OCI-LY7 (cell line): ENCODE measurements around the gene WDR82. TPM values are rescaled to one million over a fixed set of nuclear protein-coding genes. Genes with fewer than 3 reads are reported as not detected.

Source experiments
- BruUV-seq: library from RNA; stranded (reverse); fragments of 400-500 nt; replicated peaks from 2 replicates; lab custom pipeline; 2021; lab: Mats Ljungman, UMichigan
- CTCF ChIA-PET: fragments of 300-600 bp; sonication (Branson Sonifier 250); formaldehyde crosslinking; loops from one replicate; lab custom pipeline; 2022; ENCODE audit warnings: antibody characterized with exemption; ENCODE audit not compliant: unreplicated experiment; lab: Charles Lee
- POLR2A ChIA-PET: fragments of 300-600 bp; sonication (Branson Sonifier 250); formaldehyde crosslinking; loops from one replicate; lab custom pipeline; 2022; ENCODE audit warnings: antibody characterized with exemption; lab: Charles Lee
- DNase-seq: peaks from one replicate; pipeline ENCODE4 v3.0.0-alpha.2; 2015; ENCODE audit warnings: low spot score
- H2AFZ ChIP-seq: fragments of 200-600 bp; sonication (generic), shearing (Covaris generic); 2 replicates; pipeline ENCODE4 v1.6.1; 2014; ENCODE audit warnings: mild to moderate bottlenecking, antibody characterized with exemption, low read length, moderate library complexity
- H3K27ac ChIP-seq: fragments of 200-600 bp; sonication (generic); 2 replicates; pipeline ENCODE4 v1.5.1; 2014; ENCODE audit warnings: mixed run types, low read depth, mild to moderate bottlenecking, moderate library complexity, low read length, inconsistent platforms; ENCODE audit not compliant: poor library complexity, severe bottlenecking
- H3K36me3 ChIP-seq: fragments of 200-600 bp; sonication (generic); 2 replicates; pipeline ENCODE4 v1.6.1; 2014; ENCODE audit warnings: mild to moderate bottlenecking, antibody characterized with exemption, low read length, moderate library complexity, mixed read lengths; ENCODE audit not compliant: insufficient read depth
- H3K4me1 ChIP-seq: fragments of 200-600 bp; sonication (generic); 2 replicates; pipeline ENCODE4 v1.5.1; 2014; ENCODE audit warnings: mild to moderate bottlenecking, low read length; ENCODE audit not compliant: insufficient read depth, poor library complexity, severe bottlenecking
- H3K4me2 ChIP-seq: fragments of 200-600 bp; sonication (generic); 2 replicates; pipeline ENCODE4 v1.6.1; 2014; ENCODE audit warnings: mild to moderate bottlenecking, low read length
- H3K4me3 ChIP-seq: fragments of 200-600 bp; sonication (generic); 2 replicates; pipeline ENCODE4 v1.5.1; 2014; ENCODE audit warnings: mild to moderate bottlenecking, low read depth, low read length; ENCODE audit not compliant: poor library complexity, severe bottlenecking
- H3K79me2 ChIP-seq: fragments of 200-600 bp; sonication (generic); 2 replicates; pipeline ENCODE4 v1.6.1; 2016; ENCODE audit warnings: low read depth, mild to moderate bottlenecking, low read length, moderate library complexity, mixed read lengths; ENCODE audit not compliant: insufficient read depth
- H3K9me2 ChIP-seq: fragments of 200-600 bp; sonication (generic); 2 replicates; pipeline ENCODE4 v1.6.1; 2016; ENCODE audit warnings: mild to moderate bottlenecking, low read length, mixed read lengths; ENCODE audit not compliant: insufficient read depth
- H3K9me3 ChIP-seq: fragments of 200-600 bp; sonication (generic); 2 replicates; pipeline ENCODE4 v1.6.1; 2014; ENCODE audit warnings: mild to moderate bottlenecking, mixed run types, low read length, mixed read lengths
- H4K20me1 ChIP-seq: fragments of 200-600 bp; sonication (generic); 2 replicates; pipeline ENCODE4 v1.6.1; 2014; ENCODE audit warnings: mild to moderate bottlenecking, antibody characterized with exemption, low read length, moderate library complexity, mixed read lengths; ENCODE audit not compliant: insufficient read depth
- CTCF ChIP-seq: fragments of 200-600 bp; sonication (generic); conservative IDR thresholded peaks from 2 replicates; pipeline ENCODE4 v1.5.1; 2014; ENCODE audit warnings: mild to moderate bottlenecking, antibody characterized with exemption, low read length, moderate library complexity, mixed read lengths
- EZH2phosphoT487 ChIP-seq: fragments of 200-600 bp; sonication (generic); IDR thresholded peaks from 2 replicates; pipeline ENCODE4 v1.6.1; 2018; ENCODE audit warnings: low read depth, borderline replicate concordance, mild to moderate bottlenecking, mixed run types, antibody characterized with exemption, low read length, moderate library complexity, mixed read lengths
- intact Hi-C: fragments of 100-400 bp; cut with micrococcal nuclease; formaldehyde crosslinking; loops from one replicate; pipeline ENCODE4 v1.10.0; 2022; ENCODE audit not compliant: unreplicated experiment
- total RNA-seq, 2 experiments: library from RNA; depleted of rRNA in 1 of 2; stranded (reverse); fragments of >200 nt in 1 of 2; shearing (Covaris generic) in 1 of 2; gene quantifications; 2 replicates each; pipeline ENCODE4 v1.2.3, GENCODE V29; 2014 to 2022

WDR82 gene
- total RNA-seq, 2 experiments from 2014 or later = 38.5 to 67.9 TPM

- no peak for DNase-seq
- Histone ChIP-seq H3K9me2 (no peaks in the 10 kb centered on the region), H3K4me3 (no peak overlapping the region), H3K4me2 (no peak overlapping the region), H3K4me1 (peaks cover 21% of the 10 kb centered on the region), H4K20me1 (no peaks in the 10 kb centered on the region), H3K36me3 (no peaks in the 10 kb centered on the region), H2AFZ (no peak overlapping the region), H3K9me3 (no peaks in the 10 kb centered on the region), H3K27ac (no peak overlapping the region), H3K79me2 (peaks cover 7% of the 10 kb centered on the region; the same call in 1 of the 2 replicates)
- intact Hi-C loops = no loop called here
- ChIA-PET POLR2A (no interaction called here), CTCF (no interaction called here)
- TF ChIP-seq EZH2phosphoT487 = no peak
- no peak for TF ChIP-seq CTCF
- BruUV-seq = no TSS peak
These were observed 4.9 kb upstream of the WDR82 start for GRCh38 chr3:52283306-52283705.

DNA sequence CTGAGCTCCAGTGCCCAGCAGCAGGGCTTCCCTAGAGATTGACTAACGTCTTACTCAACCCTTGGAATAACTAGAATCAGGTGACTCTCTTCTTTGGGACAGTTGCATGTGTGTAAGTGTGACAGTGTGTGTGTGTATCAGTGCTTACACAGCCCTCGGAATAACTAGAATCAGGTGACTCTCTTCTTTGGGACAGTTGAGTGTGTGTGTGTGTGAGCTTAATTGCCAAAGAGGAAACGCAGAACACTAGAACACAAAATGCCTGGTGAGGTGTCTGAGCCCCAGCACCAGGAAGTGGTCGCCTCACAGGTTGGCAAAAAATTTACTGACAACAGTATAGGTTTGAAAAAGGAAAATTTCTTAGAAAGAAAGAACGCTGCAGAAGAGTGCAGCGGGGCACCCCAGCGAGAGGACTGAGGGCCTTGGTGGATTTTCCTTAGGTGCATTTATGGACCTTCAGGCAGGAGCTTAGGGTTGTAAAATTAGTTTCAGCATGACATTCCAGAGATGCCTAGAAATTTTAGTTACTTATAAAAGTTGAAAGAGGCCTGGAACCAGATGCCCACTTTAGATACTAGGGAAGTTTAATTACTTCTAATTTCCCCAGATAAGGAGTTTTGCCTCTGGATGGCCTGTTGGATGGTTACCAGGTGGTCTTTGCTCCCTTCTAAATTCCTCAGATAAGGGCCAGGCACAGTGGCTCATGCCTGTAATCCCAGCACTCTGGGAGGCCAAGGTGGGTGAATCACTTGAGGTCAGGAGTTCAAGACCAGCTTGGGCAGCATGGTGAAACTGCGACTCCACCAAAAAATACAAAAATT lies 3.7 kb upstream of the WDR82 start:
- Histone ChIP-seq H3K9me3 (no peaks in the 10 kb centered on the region), H2AFZ (no peak overlapping the region), H3K9me2 (no peaks in the 10 kb centered on the region), H4K20me1 (0 out of 2 replicates have a peak, but pooled peaks cover 1% of the 10 kb centered on the region), H3K4me1 (peaks cover 21% of the 10 kb centered on the region), H3K27ac (no peak overlapping the region), H3K4me3 (no peak overlapping the region), H3K36me3 (peaks cover 1% of the 10 kb centered on the region; the same call in 1 of the 2 replicates), H3K4me2 (no peak overlapping the region), H3K79me2 (peaks cover 15% of the 10 kb centered on the region)
- TF ChIP-seq EZH2phosphoT487 = no peak
- no peak for TF ChIP-seq CTCF
- ChIA-PET POLR2A (interaction anchor here (0.5 to 1.5 kb wide), 2 partner anchors 43 to 116 kb away, joined by 3 read pairs; partner anchors contain the start of gene TWF2), CTCF (no interaction called here)
- DNase-seq = peak; percentile 18
- no TSS peak for BruUV-seq
- intact Hi-C loops = no loop called here

DNA sequence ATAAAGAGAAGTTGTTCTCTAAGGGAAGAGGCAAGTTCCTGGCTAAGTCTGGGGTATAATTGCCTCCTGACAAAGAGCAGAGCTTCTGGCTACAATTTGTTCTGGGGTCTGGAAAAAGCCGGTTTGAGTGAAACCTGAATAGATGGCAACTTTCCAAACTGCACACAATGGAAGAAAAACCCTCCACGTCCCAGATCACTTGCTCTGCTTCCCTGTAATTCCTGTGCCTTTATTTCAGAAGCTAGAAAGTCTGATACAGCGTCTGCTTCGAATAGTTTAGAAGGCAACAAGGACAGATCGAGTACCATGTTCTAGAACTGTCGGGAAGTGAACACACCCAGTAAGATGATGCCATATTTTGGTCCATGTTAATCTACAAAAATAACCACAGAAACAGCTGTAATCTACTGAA lies 1.6 kb upstream of the WDR82 start:
- no peak overlapping the region for H3K4me3 ChIP-seq
- peaks cover 29% of the 10 kb centered on the region for H3K4me1 ChIP-seq
- BruUV-seq = no TSS peak
- H3K9me3 ChIP-seq = no peaks in the 10 kb centered on the region
- H3K79me2 ChIP-seq = peaks cover 31% of the 10 kb centered on the region
- ChIA-PET CTCF (interaction anchor here (0.9 kb wide), 1 partner anchor 78 kb away, joined by 3 read pairs; no protein-coding TSS in a partner anchor), POLR2A (interaction anchor here (0.7 to 2.0 kb wide), 4 partner anchors 9 to 55 kb away, joined by 3 to 13 read pairs (median 4); partner anchors contain the start of genes TLR9 and TWF2)
- intact Hi-C loops = no loop called here
- no peak for TF ChIP-seq EZH2phosphoT487
- no peak for TF ChIP-seq CTCF
- H4K20me1 ChIP-seq = peaks cover 15% of the 10 kb centered on the region
- H3K9me2 ChIP-seq = no peaks in the 10 kb centered on the region
- peaks cover 21% of the 10 kb centered on the region for H3K36me3 ChIP-seq
- no peak overlapping the region for H3K4me2 ChIP-seq
- no peak overlapping the region for H2AFZ ChIP-seq
- H3K27ac ChIP-seq = no peak overlapping the region
- DNase-seq = no peak
